Measurements from ENCODE around the gene ABCB4. TPM values are rescaled to one million over a fixed set of nuclear protein-coding genes. Genes with fewer than 3 reads are reported as not detected.

Gene ABCB4
- total RNA-seq, 1 donor from 2014 or later, result 12.6 TPM

GRCh38 chr7:87411186-87411585 is 64.3 kb downstream of the ABCB4 start:
- H3K4me3 ChIP-seq (ENCODE audit: low read depth, low read length), result no peak overlapping the region
- TF ChIP-seq CTCF (conservative IDR thresholded peaks at IDR 0.05; ENCODE audit: low read depth, low read length), result no peak
- DNase-seq (ENCODE audit: low read depth), result no peak

- TF ChIP-seq CTCF (conservative IDR thresholded peaks at IDR 0.05; ENCODE audit: low read depth, low read length), result no peak
- no peak for DNase-seq (ENCODE audit: low read depth)
- no peak overlapping the region for H3K4me3 ChIP-seq (ENCODE audit: low read depth, low read length)
These were observed 70.8 kb downstream of the ABCB4 start for GRCh38 chr7:87404674-87405073.

DNA sequence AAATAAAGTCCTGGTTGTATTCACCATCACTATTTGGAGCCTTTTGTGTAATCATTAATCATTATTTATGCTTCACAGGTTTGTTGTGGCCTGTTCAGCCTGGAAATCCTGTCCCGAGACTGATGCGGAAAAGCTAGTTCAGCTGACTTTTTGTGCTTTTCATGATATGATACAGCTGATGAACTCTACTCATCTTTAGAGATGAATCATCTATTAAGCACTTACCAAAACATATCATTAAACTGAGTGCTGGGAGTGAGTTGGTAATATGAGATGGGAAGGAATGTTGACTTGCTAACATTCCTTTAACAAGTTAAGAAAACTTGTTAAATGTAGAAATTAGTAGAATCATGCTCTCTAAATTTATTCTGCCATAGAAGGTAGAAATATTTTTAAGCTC is 77.0 kb downstream of the ABCB4 start:
- H3K4me3 ChIP-seq (ENCODE audit: low read depth, low read length), result no peak overlapping the region
- TF ChIP-seq CTCF (conservative IDR thresholded peaks at IDR 0.05; ENCODE audit: low read depth, low read length), result no peak
- peak; percentile 92 for DNase-seq (ENCODE audit: low read depth)

- DNase-seq (ENCODE audit: low read depth), result no peak
- TF ChIP-seq CTCF (conservative IDR thresholded peaks at IDR 0.05; ENCODE audit: low read depth, low read length), result no peak
- H3K4me3 ChIP-seq (ENCODE audit: low read depth, low read length), result no peak overlapping the region
These were observed 79.9 kb downstream of the ABCB4 start for GRCh38 chr7:87395442-87396020.

DNA sequence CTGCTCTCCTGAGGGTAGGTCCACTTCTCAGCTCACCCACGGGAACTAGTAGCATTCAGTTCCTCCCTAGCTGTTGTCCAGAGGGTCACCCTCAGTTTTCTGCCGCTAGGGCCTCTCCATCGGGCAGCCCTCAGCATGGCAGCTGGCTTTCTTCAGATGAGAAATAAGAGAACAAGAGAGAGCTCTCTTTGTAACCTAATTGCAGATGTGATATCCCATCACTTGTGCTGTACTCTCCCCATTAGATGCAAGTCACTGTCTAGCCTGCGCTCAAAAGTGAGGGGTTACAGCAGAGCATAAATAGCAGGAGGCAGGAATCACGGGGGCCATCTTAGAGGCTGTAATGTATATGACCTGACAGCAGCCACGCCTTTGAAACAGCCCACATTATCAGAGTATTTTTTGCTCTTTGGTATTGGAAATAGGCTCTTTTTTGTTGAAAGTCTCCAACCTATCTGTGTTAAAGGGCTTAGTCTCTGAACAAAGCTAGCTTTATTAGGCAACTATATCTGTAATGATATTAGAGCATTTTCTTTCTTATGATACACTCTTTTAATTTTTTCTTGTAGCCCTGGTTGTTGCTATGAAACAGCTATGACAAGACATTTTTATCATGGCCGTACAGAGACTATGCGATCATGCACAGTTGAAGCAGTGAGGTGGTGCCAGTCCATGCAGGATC is 84.3 kb downstream of the ABCB4 start:
- no peak for DNase-seq (ENCODE audit: low read depth)
- no peak overlapping the region for H3K4me3 ChIP-seq (ENCODE audit: low read depth, low read length)
- no peak for TF ChIP-seq CTCF (conservative IDR thresholded peaks at IDR 0.05; ENCODE audit: low read depth, low read length)

- DNase-seq (ENCODE audit: low read depth), result no peak
- no peak for TF ChIP-seq CTCF (conservative IDR thresholded peaks at IDR 0.05; ENCODE audit: low read depth, low read length)
- no peak overlapping the region for H3K4me3 ChIP-seq (ENCODE audit: low read depth, low read length)
These were observed 94.6 kb downstream of the ABCB4 start for GRCh38 chr7:87380905-87381304.

Data from epithelial cell of proximal tubule (primary cell).